ENCODE data around the gene OR51B4. TPM values are rescaled to one million over a fixed set of nuclear protein-coding genes. Genes with fewer than 3 reads are reported as not detected.
"Not testable (repeated sequence)": the region's sequence is repeated elsewhere in the genome, so short reads cannot be mapped to it uniquely, and the experiment has no call there.

The OR51B4 gene
- total RNA-seq (2014; rRNA removed; shearing (Covaris generic)), result 2.0 TPM in 1 of 2 replicates, not detected in the other

GRCh38 chr11:5301846-5302245 is at the start of gene OR51B4:
Gene OR51B4, minus strand, starts transcription at chr11:5301946. Its CDS starts 0 bp downstream, at chr11:5301946.
- DNase-seq (ENCODE audit: low read depth), result no peak

- DNase-seq (ENCODE audit: low read depth), result no peak
Measured at GRCh38 chr11:5351208-5351607, 49.5 kb upstream of the OR51B4 start, which contains the start of gene OR51B6. Gene OR51B6, plus strand, starts transcription at chr11:5351508. Its CDS starts 0 bp downstream, at chr11:5351508.

DNA sequence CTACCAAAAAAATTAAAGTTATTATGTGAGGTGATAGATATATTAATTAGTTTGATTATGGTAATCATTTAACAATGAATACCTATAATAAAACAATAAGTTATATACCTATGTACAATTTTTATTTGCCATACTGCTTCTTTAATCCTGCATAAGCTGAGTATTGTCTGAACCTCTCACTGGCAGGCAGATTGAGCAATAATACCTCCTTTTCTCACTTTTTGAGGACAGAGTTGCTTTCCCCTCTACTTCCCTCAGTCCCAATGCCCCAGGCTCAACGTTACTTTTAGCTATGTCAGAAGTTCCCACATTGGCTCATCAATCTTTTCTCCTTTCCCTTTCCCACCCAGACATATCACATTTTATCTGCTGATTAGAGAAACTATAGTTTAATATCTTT is 47.8 kb upstream of the OR51B4 start:
- no peak for DNase-seq (ENCODE audit: low read depth)

- DNase-seq (ENCODE audit: low read depth), result no peak
Measured at GRCh38 chr11:5348551-5349194, 46.9 kb upstream of the OR51B4 start.

- DNase-seq (ENCODE audit: low read depth), result no peak
Measured at GRCh38 chr11:5345831-5346230, 44.1 kb upstream of the OR51B4 start.

GRCh38 chr11:5343474-5344335 is 42.0 kb upstream of the OR51B4 start, which contains the start of gene OR51B5:
Gene OR51B5, minus strand, starts transcription at chr11:5343524. Its CDS starts 0 bp downstream, at chr11:5343524.
- DNase-seq (ENCODE audit: low read depth), result no peak

GRCh38 chr11:5339771-5340322 is 38.1 kb upstream of the OR51B4 start:
- DNase-seq (ENCODE audit: low read depth), result no peak

GRCh38 chr11:5337253-5337652 is 35.5 kb upstream of the OR51B4 start:
- not testable (repeated sequence) for DNase-seq (ENCODE audit: low read depth)

- DNase-seq (ENCODE audit: low read depth), result peak; percentile 37
Measured at GRCh38 chr11:5336331-5336730, 34.6 kb upstream of the OR51B4 start.

GRCh38 chr11:5335170-5335569 is 33.4 kb upstream of the OR51B4 start:
- DNase-seq (ENCODE audit: low read depth), result no peak

- DNase-seq (ENCODE audit: low read depth), result no peak
Measured at GRCh38 chr11:5324197-5324596, 22.5 kb upstream of the OR51B4 start, which contains the start of gene OR51B2. Gene OR51B2, minus strand, starts transcription at chr11:5324297. Its CDS starts 0 bp downstream, at chr11:5324297.

DNA sequence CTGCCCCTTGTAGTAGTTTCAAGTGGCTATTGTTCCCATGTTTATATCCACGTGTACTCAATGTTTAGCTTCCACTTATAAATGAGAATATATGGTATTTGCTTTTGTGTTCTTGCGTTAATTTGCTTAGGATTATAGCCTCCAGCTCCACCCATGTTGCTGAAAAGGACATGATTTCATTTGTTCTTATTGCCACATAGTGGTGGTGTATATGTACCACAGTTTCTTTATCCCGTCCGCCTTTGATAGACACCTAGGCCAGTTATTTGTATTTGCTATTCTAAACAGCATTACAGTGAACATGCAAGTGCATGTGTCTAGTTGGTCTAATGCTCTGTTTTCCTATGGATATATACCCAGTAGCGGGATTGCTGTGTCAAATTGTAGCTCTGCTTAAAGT is 15.5 kb upstream of the OR51B4 start:
- no peak for DNase-seq (ENCODE audit: low read depth)

DNA sequence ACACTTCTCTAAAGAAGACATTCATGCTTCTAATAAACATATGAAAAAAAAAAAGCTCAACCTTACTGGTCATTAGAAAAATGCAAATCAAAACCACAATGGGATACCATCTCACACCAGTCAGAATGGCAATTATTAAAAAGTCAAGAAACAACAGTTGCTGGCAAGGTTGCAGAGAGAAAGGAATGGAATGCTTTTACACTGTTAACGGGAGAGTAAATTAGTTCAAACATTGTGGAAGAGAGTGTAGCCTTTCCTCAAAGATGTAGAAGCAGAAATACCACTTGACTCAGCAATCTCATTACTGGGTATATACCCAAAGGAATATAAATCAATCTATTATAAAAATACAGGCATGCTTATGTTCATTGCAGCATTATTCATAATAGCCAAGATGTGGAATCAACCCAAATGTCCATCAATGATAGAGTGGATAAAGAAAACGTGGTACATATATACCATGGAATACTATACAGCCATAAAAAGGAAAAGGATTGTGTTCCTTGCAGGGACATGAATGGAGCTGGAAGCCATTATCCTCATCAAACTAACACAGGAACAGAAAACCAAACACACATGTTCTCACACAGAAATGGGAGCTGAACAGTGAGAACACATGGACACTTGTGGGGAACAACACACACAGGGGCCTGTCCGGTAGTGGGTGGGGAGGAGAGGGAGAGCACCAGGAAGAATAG is 11.7 kb upstream of the OR51B4 start:
- DNase-seq (ENCODE audit: low read depth), result peak; percentile 56

GRCh38 chr11:5310423-5310822 is 8.7 kb upstream of the OR51B4 start:
- DNase-seq (ENCODE audit: low read depth), result no peak

DNA sequence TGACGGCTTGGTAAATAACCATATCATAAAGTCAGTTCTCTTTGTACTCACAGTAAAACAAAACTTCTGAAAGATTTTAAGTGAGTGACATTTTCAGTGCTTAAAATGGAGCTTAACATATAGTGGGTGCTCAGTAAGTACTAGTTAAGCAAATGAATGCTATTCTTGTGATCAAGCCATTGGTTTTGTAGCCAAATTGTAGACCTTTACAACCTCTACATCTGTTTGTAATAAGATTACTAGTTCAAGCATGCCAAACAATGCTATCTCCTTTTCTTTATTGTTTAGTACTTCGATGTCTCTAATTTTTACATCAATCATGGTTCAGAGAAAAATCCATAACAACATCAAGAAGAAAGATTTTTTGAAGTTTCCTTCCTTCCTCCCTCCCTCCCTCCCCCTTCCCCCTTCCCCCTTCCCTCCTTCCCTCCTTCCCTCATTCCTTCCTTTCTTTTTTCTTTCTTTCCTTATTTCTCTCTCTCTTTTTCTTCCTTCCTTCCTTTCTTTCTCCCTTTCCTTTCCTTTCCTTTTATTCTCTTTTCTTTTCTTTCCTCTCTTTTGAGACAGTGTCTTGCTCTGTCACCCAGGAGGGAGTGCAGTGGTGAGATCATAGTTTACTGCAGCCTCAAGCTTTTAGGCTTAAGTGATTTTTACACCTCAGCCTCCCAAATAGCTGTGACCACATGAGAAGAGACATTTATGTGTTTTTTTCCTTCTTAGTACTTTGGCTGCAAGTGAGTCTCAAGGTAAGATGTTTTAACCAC is 5.7 kb upstream of the OR51B4 start:
- no peak for DNase-seq (ENCODE audit: low read depth)

GRCh38 chr11:5304046-5304445 is 2.3 kb upstream of the OR51B4 start:
- DNase-seq (ENCODE audit: low read depth), result no peak

GRCh38 chr11:5303626-5304025 is 1.9 kb upstream of the OR51B4 start:
- no peak for DNase-seq (ENCODE audit: low read depth)

GRCh38 chr11:5300251-5300650 is 1.5 kb downstream of the OR51B4 start:
- DNase-seq (ENCODE audit: low read depth), result no peak

GRCh38 chr11:5298451-5298850 is 3.3 kb downstream of the OR51B4 start:
- no peak for DNase-seq (ENCODE audit: low read depth)

- DNase-seq (ENCODE audit: low read depth), result no peak
Measured at GRCh38 chr11:5297721-5298323, 3.9 kb downstream of the OR51B4 start.

All from M059J (cell line).